ENCODE results near the gene GUCA2B.

- TF ChIP-seq CTCF (IDR thresholded peaks at IDR 0.05): no peak
- TF ChIP-seq POLR2A (IDR thresholded peaks at IDR 0.05): no peak
Measured at GRCh38 chr1:42138586-42138985, 14.6 kb upstream of the GUCA2B start.

All from right lobe of liver (tissue), 4 donors.